ENCODE results near the gene KRTAP4-9.
"Not testable (repeated sequence)": the region's sequence is repeated elsewhere in the genome, so short reads cannot be mapped to it uniquely, and the experiment has no call there.

KRTAP4-9 gene

DNA sequence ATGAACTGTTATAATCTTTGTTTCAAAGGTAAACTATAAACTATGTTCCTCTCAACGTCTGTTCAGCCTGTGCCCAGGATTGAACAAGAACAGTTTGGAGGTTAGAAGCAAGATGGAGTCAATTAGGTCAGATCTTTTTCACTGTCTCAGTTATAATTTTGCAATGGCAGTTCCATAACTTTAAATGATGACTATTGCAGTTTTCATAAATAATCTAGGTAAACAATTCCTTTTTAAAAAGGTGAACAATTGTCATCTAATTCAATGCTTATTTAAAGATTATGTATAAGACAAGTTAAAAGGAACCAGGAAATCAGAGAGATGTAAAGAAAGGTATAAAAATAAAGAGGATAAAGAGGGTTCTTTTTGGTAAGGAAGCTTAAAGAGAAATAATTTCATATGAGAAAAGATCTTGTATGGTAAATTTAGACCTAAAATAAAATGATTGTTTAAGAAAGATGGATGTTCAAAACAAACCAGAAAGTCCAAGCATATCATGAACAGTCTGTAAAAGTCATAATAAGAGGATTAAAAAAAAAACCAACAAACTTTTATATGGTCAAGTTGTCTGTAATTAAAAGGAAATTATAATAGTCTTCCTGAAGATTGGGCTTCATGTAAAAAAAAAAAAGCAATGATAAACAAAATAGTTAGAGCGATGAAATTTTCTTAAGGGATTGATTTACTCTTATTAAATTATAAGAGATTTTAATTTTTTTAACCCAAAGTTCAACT is 6.1 kb downstream of the KRTAP4-9 start:
- H3K27ac ChIP-seq = no peak overlapping the region
- TF ChIP-seq ZFX (IDR thresholded peaks at IDR 0.05) (no peak), CTCF (conservative IDR thresholded peaks at IDR 0.05) (no peak)

GRCh38 chr17:41116297-41116696 is 11.1 kb downstream of the KRTAP4-9 start:
- H3K27ac ChIP-seq = no peak overlapping the region
- no peak for TF ChIP-seq ZFX (IDR thresholded peaks at IDR 0.05)
- no peak for TF ChIP-seq CTCF (conservative IDR thresholded peaks at IDR 0.05)

DNA sequence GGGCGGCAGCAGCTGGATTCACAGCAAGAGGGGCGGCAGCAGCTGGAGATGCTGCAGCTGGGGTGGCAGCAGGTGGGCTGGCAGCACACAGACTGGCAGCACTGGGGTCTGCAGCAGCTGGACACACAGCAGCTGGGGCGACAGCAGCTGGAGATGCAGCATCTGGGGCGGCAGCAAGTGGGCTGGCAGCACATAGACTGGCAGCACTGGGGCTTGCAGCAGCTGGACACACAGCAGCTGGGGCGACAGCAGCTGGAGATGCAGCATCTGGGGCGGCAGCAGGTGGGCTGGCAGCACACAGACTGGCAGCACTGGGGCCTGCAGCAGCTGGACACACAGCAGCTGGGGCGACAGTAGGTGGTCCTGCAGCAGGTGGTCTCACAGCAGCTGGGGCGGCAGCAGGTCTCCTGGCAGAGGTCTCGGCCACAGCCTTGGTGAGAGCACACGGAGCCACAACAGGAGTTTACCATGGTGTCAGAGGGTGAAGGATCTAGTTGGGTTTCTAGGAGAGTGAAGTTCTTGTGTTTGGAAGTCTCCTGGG is 12.7 kb downstream of the KRTAP4-9 start, which contains the start of gene KRTAP4-11:
KRTAP4-11 (minus strand) TSS at position 528 of the 541 bp plus-strand sequence; CDS start at position 470, 58 bp downstream.
- H3K27ac ChIP-seq = not testable (repeated sequence)

- TF ChIP-seq CTCF (conservative IDR thresholded peaks at IDR 0.05) = no peak
- TF ChIP-seq ZFX (IDR thresholded peaks at IDR 0.05) = no peak
- no peak overlapping the region for H3K27ac ChIP-seq
Observed at GRCh38 chr17:41118721-41119120, 13.5 kb downstream of the KRTAP4-9 start.

DNA sequence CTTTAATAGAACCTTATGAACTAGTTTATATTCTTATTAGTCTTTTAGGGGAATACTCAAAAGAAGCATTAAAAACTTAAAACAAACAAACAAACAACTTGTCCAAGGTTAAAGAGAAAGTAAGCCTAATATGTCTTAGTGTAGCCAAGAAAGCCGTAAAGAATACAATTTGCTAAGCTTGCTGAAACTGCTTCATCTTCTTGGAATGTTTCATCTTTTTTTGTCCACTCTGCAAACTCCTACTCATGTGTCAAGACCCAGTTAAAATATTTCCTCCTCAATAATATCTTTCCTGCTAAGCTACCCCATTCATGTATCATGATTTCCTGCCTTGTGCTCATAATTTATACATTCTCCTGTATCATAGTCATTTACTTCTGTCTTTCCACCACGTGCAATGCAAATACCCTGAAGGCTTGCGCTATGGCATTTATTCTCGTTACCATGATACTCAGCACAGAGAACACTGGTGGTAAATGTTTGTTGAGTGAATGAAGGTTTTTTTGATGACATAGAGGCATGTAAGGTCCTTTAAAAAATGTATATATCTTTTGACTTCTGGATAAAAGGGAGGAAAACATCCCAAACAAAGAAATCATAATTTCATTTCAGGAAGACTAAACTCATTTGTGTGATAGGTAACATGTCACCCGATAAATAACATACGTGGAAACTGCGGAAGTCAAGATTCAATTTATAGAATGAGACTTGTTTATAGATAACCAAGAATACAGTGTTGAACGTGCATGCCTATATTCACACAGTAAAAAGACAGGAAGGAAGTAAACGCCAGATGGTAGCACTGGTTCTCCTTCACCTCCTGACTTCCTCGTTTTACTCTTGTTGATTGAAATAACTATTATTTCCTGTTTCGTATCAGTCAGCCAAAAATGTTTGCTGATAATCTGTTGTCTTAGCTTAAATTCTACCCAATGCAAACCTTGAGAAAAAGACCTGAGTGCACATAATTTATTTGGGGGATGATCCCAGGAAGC is 14.8 kb downstream of the KRTAP4-9 start:
- not testable (repeated sequence) for H3K27ac ChIP-seq

DNA sequence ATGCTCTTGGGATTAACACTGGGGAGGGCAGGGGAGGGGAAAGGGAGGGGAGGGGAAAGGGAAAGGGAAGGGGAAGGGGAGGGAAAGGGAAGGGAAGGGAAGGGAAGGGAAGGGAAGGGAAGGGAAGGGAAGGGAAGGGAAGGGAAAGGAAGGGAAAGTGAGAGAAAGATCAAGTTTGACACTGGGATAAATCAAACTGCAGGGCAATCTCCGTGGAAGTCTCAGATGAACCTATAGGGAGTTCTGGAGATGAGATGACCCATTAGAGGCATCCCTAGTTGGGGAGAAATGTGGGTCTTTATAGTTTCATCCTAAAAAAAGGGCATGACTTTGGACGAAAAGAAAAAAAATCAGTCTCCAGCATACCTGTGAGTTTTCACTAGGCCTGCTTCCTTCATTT is 16.6 kb downstream of the KRTAP4-9 start:
- no peak overlapping the region for H3K27ac ChIP-seq
- no peak for TF ChIP-seq ZFX (IDR thresholded peaks at IDR 0.05)
- TF ChIP-seq CTCF (conservative IDR thresholded peaks at IDR 0.05) = no peak

- not testable (repeated sequence) for H3K27ac ChIP-seq
Observed at GRCh38 chr17:41123292-41123990, 18.3 kb downstream of the KRTAP4-9 start.

- not testable (repeated sequence) for H3K27ac ChIP-seq
Observed at GRCh38 chr17:41123991-41124371, 18.8 kb downstream of the KRTAP4-9 start, which contains the start of gene KRTAP4-12. KRTAP4-12 (minus strand) TSS chr17:41124182; CDS start chr17:41124122, 60 bp downstream.

- no peak for TF ChIP-seq CTCF (conservative IDR thresholded peaks at IDR 0.05)
- no peak overlapping the region for H3K27ac ChIP-seq
Observed at GRCh38 chr17:41125064-41125463, 19.9 kb downstream of the KRTAP4-9 start.
